LNCAP (cell line): Measurements from ENCODE around the gene NOS3.

ENCODE experiments used
- CTCF ChIP-seq: fragments of 450-650 bp; IDR thresholded peaks from 2 replicates; pipeline ENCODE4 v1.5.1; 2017; ENCODE audit warnings: mild to moderate bottlenecking

Gene NOS3

GRCh38 chr7:150976529-150977381, 14.1 kb upstream of the NOS3 start:
- TF ChIP-seq CTCF = no peak

- no peak for TF ChIP-seq CTCF
Observed at GRCh38 chr7:150977382-150978125, 13.3 kb upstream of the NOS3 start.

GRCh38 chr7:150978126-150978789, 12.6 kb upstream of the NOS3 start, which contains the start of gene KCNH2:
TSS of gene KCNH2 (minus strand) at chr7:150978321. CDS start at chr7:150977913, 408 bp downstream.
- no peak for TF ChIP-seq CTCF

GRCh38 chr7:150979713-150980390, 11.0 kb upstream of the NOS3 start:
- no peak for TF ChIP-seq CTCF

GRCh38 chr7:150980663-150981062, 10.2 kb upstream of the NOS3 start:
- TF ChIP-seq CTCF = no peak

- no peak for TF ChIP-seq CTCF
Observed at GRCh38 chr7:150981644-150982043, 9.2 kb upstream of the NOS3 start.

- TF ChIP-seq CTCF = no peak
Observed at GRCh38 chr7:150982351-150982750, 8.5 kb upstream of the NOS3 start.
